ENCODE results near the gene SH2D1A.
"Not testable (repeated sequence)": the region's sequence is repeated elsewhere in the genome, so short reads cannot be mapped to it uniquely, and the experiment has no call there.

The SH2D1A gene

GRCh38 chrX:124346117-124346876 lies at the start of gene SH2D1A:
Gene SH2D1A (plus strand): TSS chrX:124346563. CDS start chrX:124346643, 80 bp downstream.
- peak; percentile 4 for DNase-seq

GRCh38 chrX:124299323-124299722 lies 47.0 kb upstream of the SH2D1A start:
- DNase-seq: not testable (repeated sequence)

- DNase-seq: no peak
Measured at GRCh38 chrX:124300405-124300804, 46.0 kb upstream of the SH2D1A start.

- no peak for DNase-seq
Measured at GRCh38 chrX:124307253-124307907, 39.0 kb upstream of the SH2D1A start.

- DNase-seq: no peak
Measured at GRCh38 chrX:124325732-124326131, 20.6 kb upstream of the SH2D1A start.

- DNase-seq: no peak
Measured at GRCh38 chrX:124328765-124329164, 17.6 kb upstream of the SH2D1A start.

GRCh38 chrX:124332481-124333424 lies 13.6 kb upstream of the SH2D1A start, which contains the start of gene TEX13D:
Gene TEX13D (plus strand): TSS chrX:124332660. CDS start chrX:124332918, 258 bp downstream.
- no peak for DNase-seq

GRCh38 chrX:124333862-124334261 lies 12.5 kb upstream of the SH2D1A start:
- no peak for DNase-seq

- not testable (repeated sequence) for DNase-seq
Measured at GRCh38 chrX:124334555-124334954, 11.8 kb upstream of the SH2D1A start.

- DNase-seq: no peak
Measured at GRCh38 chrX:124335598-124335997, 10.8 kb upstream of the SH2D1A start.

- DNase-seq: no peak
Measured at GRCh38 chrX:124337916-124338315, 8.4 kb upstream of the SH2D1A start.

GRCh38 chrX:124338733-124339514 lies 7.4 kb upstream of the SH2D1A start:
- no peak for DNase-seq

GRCh38 chrX:124341396-124342132 lies 4.8 kb upstream of the SH2D1A start:
- no peak for DNase-seq

GRCh38 chrX:124342174-124342867 lies 4.0 kb upstream of the SH2D1A start:
- DNase-seq: no peak

- DNase-seq: no peak
Measured at GRCh38 chrX:124343016-124343415, 3.3 kb upstream of the SH2D1A start.

GRCh38 chrX:124344246-124344645 lies 2.1 kb upstream of the SH2D1A start:
- DNase-seq: no peak

- DNase-seq: no peak
Measured at GRCh38 chrX:124346877-124347241, 496 bp downstream of the SH2D1A start.

- DNase-seq: peak; percentile 34
Measured at GRCh38 chrX:124347242-124347641, 879 bp downstream of the SH2D1A start.

- no peak for DNase-seq
Measured at GRCh38 chrX:124348182-124348581, 1.8 kb downstream of the SH2D1A start.

- DNase-seq: no peak
Measured at GRCh38 chrX:124348885-124349453, 2.6 kb downstream of the SH2D1A start.

GRCh38 chrX:124354648-124355047 lies 8.3 kb downstream of the SH2D1A start:
- no peak for DNase-seq
